NT2/D1 (cell line): ENCODE measurements around the gene ROPN1L.

Experiments
- SUZ12 ChIP-seq: IDR thresholded peaks from 2 replicates; pipeline ENCODE4 v1.6.1; 2011; ENCODE audit not compliant: insufficient read length, insufficient read depth; ENCODE audit errors: extremely low read depth
- YY1 ChIP-seq: IDR thresholded peaks from 2 replicates; pipeline ENCODE4 v1.6.1; 2011; ENCODE audit not compliant: insufficient read length, insufficient read depth
- ZNF274 ChIP-seq: IDR thresholded peaks from 2 replicates; pipeline ENCODE4 v1.6.1; 2011; ENCODE audit warnings: mild to moderate bottlenecking, low read depth, low read length

GRCh38 chr5:10427978-10428377, 13.7 kb upstream of the ROPN1L start:
- TF ChIP-seq ZNF274 (no peak), YY1 (no peak), SUZ12 (no peak)
